Activated T-helper 9 cell treated with anti-CD3 and anti-CD28 coated beads, Interleukin-2, amount 50 U/mL, for 16 hours (primary cell): Measurements from ENCODE around the gene KIR3DL2.
"Not testable (repeated sequence)": the region's sequence is repeated elsewhere in the genome, so short reads cannot be mapped to it uniquely, and the experiment has no call there.

ENCODE experiments used
- DNase-seq: peaks from one replicate; pipeline ENCODE4 v3.0.0-alpha.2; 2020; ENCODE audit warnings: low read depth

Gene KIR3DL2

GRCh38 chr19:54871696-54872095, 21.5 kb downstream of the KIR3DL2 start:
- DNase-seq, result no peak

- no peak for DNase-seq
Measured at GRCh38 chr19:54873990-54874389, 23.7 kb downstream of the KIR3DL2 start, which contains the start of gene FCAR. FCAR (plus strand) TSS chr19:54874235; CDS start chr19:54874290, 55 bp downstream.

- no peak for DNase-seq
Measured at GRCh38 chr19:54875506-54875905, 25.3 kb downstream of the KIR3DL2 start.

- DNase-seq, result no peak
Measured at GRCh38 chr19:54877471-54877870, 27.2 kb downstream of the KIR3DL2 start.

- DNase-seq, result no peak
Measured at GRCh38 chr19:54881884-54882283, 31.6 kb downstream of the KIR3DL2 start.

GRCh38 chr19:54882758-54883157, 32.5 kb downstream of the KIR3DL2 start:
- DNase-seq, result no peak

GRCh38 chr19:54883228-54883627, 33.0 kb downstream of the KIR3DL2 start:
- no peak for DNase-seq

- no peak for DNase-seq
Measured at GRCh38 chr19:54888239-54888638, 38.0 kb downstream of the KIR3DL2 start.

GRCh38 chr19:54889566-54889965, 39.3 kb downstream of the KIR3DL2 start:
- no peak for DNase-seq

GRCh38 chr19:54893406-54893805, 43.2 kb downstream of the KIR3DL2 start:
- DNase-seq, result no peak

- DNase-seq, result not testable (repeated sequence)
Measured at GRCh38 chr19:54894106-54894505, 43.9 kb downstream of the KIR3DL2 start.

GRCh38 chr19:54896036-54896435, 45.8 kb downstream of the KIR3DL2 start:
- no peak for DNase-seq

GRCh38 chr19:54898685-54899084, 48.4 kb downstream of the KIR3DL2 start:
- DNase-seq, result not testable (repeated sequence)

- not testable (repeated sequence) for DNase-seq
Measured at GRCh38 chr19:54899646-54900045, 49.4 kb downstream of the KIR3DL2 start.

GRCh38 chr19:54901153-54901552, 50.9 kb downstream of the KIR3DL2 start:
- not testable (repeated sequence) for DNase-seq

GRCh38 chr19:54902061-54902460, 51.8 kb downstream of the KIR3DL2 start:
- DNase-seq, result no peak

- DNase-seq, result no peak
Measured at GRCh38 chr19:54903303-54903702, 53.1 kb downstream of the KIR3DL2 start.

GRCh38 chr19:54904261-54904660, 54.0 kb downstream of the KIR3DL2 start:
- DNase-seq, result not testable (repeated sequence)

GRCh38 chr19:54905421-54905802, 55.2 kb downstream of the KIR3DL2 start:
- DNase-seq, result no peak

- DNase-seq, result no peak
Measured at GRCh38 chr19:54905803-54906511, 55.7 kb downstream of the KIR3DL2 start, which contains the start of gene NCR1. NCR1 (plus strand) TSS chr19:54906148; CDS start chr19:54906188, 40 bp downstream.

- DNase-seq, result no peak
Measured at GRCh38 chr19:54906819-54907218, 56.6 kb downstream of the KIR3DL2 start.

GRCh38 chr19:54907899-54908298, 57.7 kb downstream of the KIR3DL2 start:
- DNase-seq, result not testable (repeated sequence)
